Erythroblast (primary cell): ENCODE measurements around the gene SCARF2.

Source experiments
- GATA1 ChIP-seq: IDR thresholded peaks from 2 replicates; pipeline ENCODE4 v1.6.1; 2011; ENCODE audit warnings: low read depth, mild to moderate bottlenecking, control low read depth, low read length, moderate library complexity
- POLR2A ChIP-seq: IDR thresholded peaks from 2 replicates; pipeline ENCODE4 v1.6.1; 2011; ENCODE audit warnings: mild to moderate bottlenecking, low read length

DNA sequence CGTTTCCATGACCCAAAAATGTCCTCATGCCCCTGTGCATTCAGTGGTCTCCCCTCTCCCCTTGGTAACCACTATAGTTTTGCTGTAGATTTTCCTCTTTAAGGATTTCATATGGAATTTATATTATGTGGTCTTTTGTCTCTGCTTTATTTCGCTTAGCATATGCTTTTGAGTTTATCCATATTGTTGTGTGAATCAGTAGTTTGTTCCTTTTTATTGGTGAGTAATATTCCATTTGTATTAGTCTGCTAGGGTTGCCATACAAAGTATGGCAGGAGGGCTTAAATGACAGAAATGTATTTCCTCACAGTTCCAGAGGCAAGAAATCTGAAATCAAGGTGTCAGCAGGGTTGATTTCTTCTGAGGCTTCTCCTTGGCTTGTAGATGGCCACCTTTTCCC lies 40.1 kb downstream of the SCARF2 start:
- no peak for TF ChIP-seq POLR2A
- TF ChIP-seq GATA1: no peak
